Breast epithelium (tissue), 3 donors: ENCODE results near the gene BLZF1.

Source experiments
- CTCF ChIP-seq, 3 donors: fragments of 450-650 bp; IDR thresholded peaks; one replicate each; pipeline ENCODE4 v1.5.1; 2016 to 2017; ENCODE audit warnings: antibody characterized with exemption in 3 of 3, mild to moderate bottlenecking in 3 of 3, moderate library complexity in 3 of 3
- POLR2A ChIP-seq: fragments of 450-650 bp; IDR thresholded peaks from one replicate; pipeline ENCODE4 v1.6.1; 2016; ENCODE audit warnings: antibody characterized with exemption, mild to moderate bottlenecking, moderate library complexity

- TF ChIP-seq CTCF (IDR thresholded peaks at IDR 0.05) (no peak), POLR2A (no peak)
Measured at GRCh38 chr1:169347688-169348382, 20.2 kb upstream of the BLZF1 start.
